ENCODE results near the gene SLC22A4.

Gene SLC22A4

DNA sequence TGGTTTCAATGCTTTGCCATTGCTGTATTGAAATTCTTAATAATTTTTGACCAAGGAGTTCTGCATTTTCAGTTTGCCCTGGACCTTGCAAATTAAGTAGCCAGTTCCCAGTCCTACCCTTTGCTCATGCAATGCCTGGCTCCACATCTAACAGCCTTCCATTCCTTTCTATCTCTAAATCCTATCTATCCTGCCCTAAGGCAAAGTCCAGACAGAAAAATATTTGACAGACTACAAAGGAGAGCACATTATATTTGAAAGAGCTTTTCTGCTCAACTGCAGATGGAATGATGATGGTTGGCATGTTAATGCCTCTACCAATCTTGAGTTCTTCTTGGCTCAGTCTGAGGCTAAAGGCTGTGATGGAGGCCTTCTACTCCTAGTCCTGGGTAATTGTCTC lies 15.5 kb downstream of the SLC22A4 start:
- TF ChIP-seq, protein P1, sequence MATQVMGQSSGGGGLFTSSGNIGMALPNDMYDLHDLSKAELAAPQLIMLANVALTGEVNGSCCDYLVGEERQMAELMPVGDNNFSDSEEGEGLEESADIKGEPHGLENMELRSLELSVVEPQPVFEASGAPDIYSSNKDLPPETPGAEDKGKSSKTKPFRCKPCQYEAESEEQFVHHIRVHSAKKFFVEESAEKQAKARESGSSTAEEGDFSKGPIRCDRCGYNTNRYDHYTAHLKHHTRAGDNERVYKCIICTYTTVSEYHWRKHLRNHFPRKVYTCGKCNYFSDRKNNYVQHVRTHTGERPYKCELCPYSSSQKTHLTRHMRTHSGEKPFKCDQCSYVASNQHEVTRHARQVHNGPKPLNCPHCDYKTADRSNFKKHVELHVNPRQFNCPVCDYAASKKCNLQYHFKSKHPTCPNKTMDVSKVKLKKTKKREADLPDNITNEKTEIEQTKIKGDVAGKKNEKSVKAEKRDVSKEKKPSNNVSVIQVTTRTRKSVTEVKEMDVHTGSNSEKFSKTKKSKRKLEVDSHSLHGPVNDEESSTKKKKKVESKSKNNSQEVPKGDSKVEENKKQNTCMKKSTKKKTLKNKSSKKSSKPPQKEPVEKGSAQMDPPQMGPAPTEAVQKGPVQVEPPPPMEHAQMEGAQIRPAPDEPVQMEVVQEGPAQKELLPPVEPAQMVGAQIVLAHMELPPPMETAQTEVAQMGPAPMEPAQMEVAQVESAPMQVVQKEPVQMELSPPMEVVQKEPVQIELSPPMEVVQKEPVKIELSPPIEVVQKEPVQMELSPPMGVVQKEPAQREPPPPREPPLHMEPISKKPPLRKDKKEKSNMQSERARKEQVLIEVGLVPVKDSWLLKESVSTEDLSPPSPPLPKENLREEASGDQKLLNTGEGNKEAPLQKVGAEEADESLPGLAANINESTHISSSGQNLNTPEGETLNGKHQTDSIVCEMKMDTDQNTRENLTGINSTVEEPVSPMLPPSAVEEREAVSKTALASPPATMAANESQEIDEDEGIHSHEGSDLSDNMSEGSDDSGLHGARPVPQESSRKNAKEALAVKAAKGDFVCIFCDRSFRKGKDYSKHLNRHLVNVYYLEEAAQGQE (IDR thresholded peaks at IDR 0.05; ENCODE audit: insufficient read depth in 1 of 2, low read depth in 2 of 2, low read length in 2 of 2): no peak
- TF ChIP-seq POLR2AphosphoS5 (IDR thresholded peaks at IDR 0.05; ENCODE audit: low read depth, low read length) (no peak), FOXP2 (optimal IDR thresholded peaks at IDR 0.05; ENCODE audit: borderline replicate concordance, extremely low read depth, extremely low read length, insufficient read depth) (no peak), SIN3A (IDR thresholded peaks at IDR 0.05; ENCODE audit: borderline replicate concordance, insufficient read depth, low read length) (no peak), TAF1 (IDR thresholded peaks at IDR 0.05; ENCODE audit: borderline replicate concordance, insufficient read depth, low read length) (no peak)

DNA sequence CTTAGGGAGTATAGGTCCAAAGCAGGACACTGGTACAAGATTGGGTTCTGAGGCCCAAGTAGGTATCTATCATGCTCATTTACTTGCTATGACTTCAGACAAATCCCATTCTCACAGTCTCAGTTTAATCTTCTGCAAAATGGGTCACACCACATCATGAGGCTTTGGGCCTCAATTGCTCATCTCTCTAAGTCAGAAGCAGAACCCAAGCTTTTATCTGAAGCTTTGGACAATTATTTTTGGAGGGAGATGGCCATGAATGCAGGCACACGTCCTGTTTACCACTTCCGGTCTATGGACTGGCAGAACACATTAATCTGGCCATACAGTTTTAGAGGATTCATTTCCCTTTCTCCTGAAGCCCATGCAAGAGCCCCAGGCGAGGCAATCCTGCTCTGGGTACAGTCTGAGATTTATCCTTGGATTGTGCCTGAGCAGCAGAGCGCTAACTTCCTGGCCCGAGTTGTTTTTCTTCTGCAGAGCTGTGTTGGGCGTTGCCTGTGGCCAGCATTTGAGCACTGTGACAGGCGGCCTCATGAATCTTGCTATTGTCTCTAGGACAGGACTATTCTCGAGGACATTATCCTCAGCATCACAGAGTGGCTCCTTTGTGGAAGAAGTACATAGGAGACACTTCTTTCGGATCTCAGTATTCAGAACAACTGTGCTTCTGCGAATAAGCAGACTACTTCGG lies 16.1 kb downstream of the SLC22A4 start:
- TF ChIP-seq, protein P1 (IDR thresholded peaks at IDR 0.05; ENCODE audit: insufficient read depth in 1 of 2, low read depth in 2 of 2, low read length in 2 of 2): no peak
- TF ChIP-seq FOXP2 (optimal IDR thresholded peaks at IDR 0.05; ENCODE audit: borderline replicate concordance, extremely low read depth, extremely low read length, insufficient read depth): no peak
- TF ChIP-seq SIN3A (IDR thresholded peaks at IDR 0.05; ENCODE audit: borderline replicate concordance, insufficient read depth, low read length): no peak
- TF ChIP-seq TAF1 (IDR thresholded peaks at IDR 0.05; ENCODE audit: borderline replicate concordance, insufficient read depth, low read length): no peak
- no peak for TF ChIP-seq POLR2AphosphoS5 (IDR thresholded peaks at IDR 0.05; ENCODE audit: low read depth, low read length)

DNA sequence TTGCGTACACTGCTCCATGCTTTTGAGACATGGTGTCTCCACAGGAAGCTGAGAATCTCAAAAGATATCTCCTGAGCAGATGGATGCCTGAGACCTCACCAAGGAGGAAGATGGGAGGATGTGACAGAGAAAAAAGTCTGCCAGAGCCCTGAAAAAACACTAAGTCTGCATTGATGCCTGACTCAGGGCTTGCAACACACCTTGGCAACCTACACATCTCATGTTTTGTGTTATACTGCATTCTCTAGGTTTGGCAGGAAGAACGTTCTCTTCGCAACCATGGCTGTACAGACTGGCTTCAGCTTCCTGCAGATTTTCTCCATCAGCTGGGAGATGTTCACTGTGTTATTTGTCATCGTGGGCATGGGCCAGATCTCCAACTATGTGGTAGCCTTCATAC lies 19.2 kb downstream of the SLC22A4 start:
- no peak for TF ChIP-seq POLR2AphosphoS5 (IDR thresholded peaks at IDR 0.05; ENCODE audit: low read depth, low read length)
- TF ChIP-seq SIN3A (IDR thresholded peaks at IDR 0.05; ENCODE audit: borderline replicate concordance, insufficient read depth, low read length): no peak
- TF ChIP-seq TAF1 (IDR thresholded peaks at IDR 0.05; ENCODE audit: borderline replicate concordance, insufficient read depth, low read length): no peak
- no peak for TF ChIP-seq FOXP2 (optimal IDR thresholded peaks at IDR 0.05; ENCODE audit: borderline replicate concordance, extremely low read depth, extremely low read length, insufficient read depth)
- TF ChIP-seq, protein P1 (IDR thresholded peaks at IDR 0.05; ENCODE audit: insufficient read depth in 1 of 2, low read depth in 2 of 2, low read length in 2 of 2): no peak

DNA sequence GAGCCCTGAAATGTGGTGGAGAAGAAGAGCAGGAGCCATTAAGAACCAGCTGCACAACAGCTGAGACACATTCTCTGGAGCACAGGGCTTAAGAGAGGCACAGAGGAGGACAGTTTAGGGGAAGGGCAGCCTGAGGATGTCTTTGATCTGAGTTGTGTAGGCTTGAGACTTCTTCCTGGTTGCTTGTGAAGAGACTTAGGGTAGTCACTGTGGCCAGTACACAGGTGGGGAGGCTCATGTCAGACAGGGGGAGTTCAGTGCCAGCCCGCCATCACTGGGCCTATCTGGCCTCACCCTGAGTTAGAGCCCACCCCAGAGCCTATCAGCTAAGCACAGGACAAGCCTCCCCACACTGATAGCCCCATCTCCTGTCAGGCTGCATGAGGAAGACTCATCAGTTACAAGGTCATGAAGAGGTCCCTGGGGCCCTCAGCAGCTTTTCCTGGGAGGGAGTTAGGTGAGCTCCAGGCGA lies 19.8 kb downstream of the SLC22A4 start:
- TF ChIP-seq TAF1 (IDR thresholded peaks at IDR 0.05; ENCODE audit: borderline replicate concordance, insufficient read depth, low read length) (no peak), FOXP2 (optimal IDR thresholded peaks at IDR 0.05; ENCODE audit: borderline replicate concordance, extremely low read depth, extremely low read length, insufficient read depth) (no peak), POLR2AphosphoS5 (IDR thresholded peaks at IDR 0.05; ENCODE audit: low read depth, low read length) (no peak), SIN3A (IDR thresholded peaks at IDR 0.05; ENCODE audit: borderline replicate concordance, insufficient read depth, low read length) (no peak)
- TF ChIP-seq, protein P1 (IDR thresholded peaks at IDR 0.05; ENCODE audit: insufficient read depth in 1 of 2, low read depth in 2 of 2, low read length in 2 of 2): no peak

Data from PFSK-1 (cell line).